WTC11 (cell line): ENCODE results near the gene CXCR5. TPM values are rescaled to one million over a fixed set of nuclear protein-coding genes. Genes with fewer than 3 reads are reported as not detected.
A peak's percentile ranks its signal among the peaks of the same experiment; 100 is the strongest.

Experiments used
- ATAC-seq: fragments of 200-7000 bp; cut with Tn5 transposase; 2 replicates; pipeline ENCODE4 v1.10.0; 2021; ENCODE audit warnings: mild to moderate bottlenecking, moderate library complexity
- CTCF ChIA-PET: fragments of 300-600 bp; sonication (Branson Sonifier 250); formaldehyde crosslinking; loops from one replicate; lab custom pipeline; 2021; ENCODE audit warnings: antibody characterized with exemption; lab: Charles Lee
- POLR2A ChIA-PET: fragments of 350-600 bp; sonication (Branson Sonifier 250); formaldehyde crosslinking; loops from one replicate; lab custom pipeline; 2021; ENCODE audit warnings: antibody characterized with exemption; lab: Charles Lee
- DNase-seq: peaks from one replicate; pipeline ENCODE4 v3.0.0; 2021; ENCODE audit warnings: low spot score
- H3K27ac Mint-ChIP-seq: 2 replicates; pipeline ENCODE4 v1.8.0; 2021; ENCODE audit warnings: mixed read lengths
- H3K27me3 Mint-ChIP-seq: 2 replicates; pipeline ENCODE4 v1.8.0; 2021; ENCODE audit warnings: low read depth, mild to moderate bottlenecking, moderate library complexity, mixed read lengths
- H3K36me3 Mint-ChIP-seq: 2 replicates; pipeline ENCODE4 v1.8.0; 2021; ENCODE audit warnings: mixed read lengths
- H3K4me1 Mint-ChIP-seq: 2 replicates; pipeline ENCODE4 v1.8.0; 2022; ENCODE audit warnings: mixed read lengths
- H3K4me3 Mint-ChIP-seq: 2 replicates; pipeline ENCODE4 v1.8.0; 2021; ENCODE audit warnings: mild to moderate bottlenecking, moderate library complexity, mixed read lengths
- H3K9me3 Mint-ChIP-seq: 2 replicates; pipeline ENCODE4 v1.8.0; 2021; ENCODE audit warnings: mixed read lengths
- ARID4B ChIP-seq: sonication (generic); formaldehyde crosslinking; IDR thresholded peaks from 2 replicates; pipeline ENCODE4 v1.8.0; 2023; ENCODE audit warnings: missing genetic modification reagents, mild to moderate bottlenecking, borderline replicate concordance
- CTCF ChIP-seq: fragments of 200-600 bp; IDR thresholded peaks from 2 replicates; pipeline ENCODE4 v1.8.0; 2022; ENCODE audit warnings: antibody characterized with exemption
- ESRRA ChIP-seq: sonication (generic); formaldehyde crosslinking; IDR thresholded peaks from 2 replicates; pipeline ENCODE4 v1.8.1; 2022; ENCODE audit warnings: mild to moderate bottlenecking, missing genetic modification reagents, borderline replicate concordance
- ETV6 ChIP-seq: sonication (generic); formaldehyde crosslinking; IDR thresholded peaks from 2 replicates; pipeline ENCODE4 v1.8.1; 2022; ENCODE audit warnings: mild to moderate bottlenecking, missing genetic modification reagents
- FOXK1 ChIP-seq: sonication (generic); formaldehyde crosslinking; IDR thresholded peaks from 2 replicates; pipeline ENCODE4 v1.8.0; 2022; ENCODE audit warnings: mild to moderate bottlenecking, moderate library complexity, missing genetic modification reagents
- MAX ChIP-seq: sonication (generic); formaldehyde crosslinking; IDR thresholded peaks from 2 replicates; pipeline ENCODE4 v1.8.0; 2022; ENCODE audit warnings: mild to moderate bottlenecking, missing genetic modification reagents
- NFE2L1 ChIP-seq: sonication (generic); formaldehyde crosslinking; IDR thresholded peaks from 2 replicates; pipeline ENCODE4 v1.8.1; 2023; ENCODE audit warnings: missing genetic modification reagents
- PRDM15 ChIP-seq: sonication (generic); formaldehyde crosslinking; IDR thresholded peaks from 2 replicates; pipeline ENCODE4 v1.8.0; 2022; ENCODE audit warnings: missing genetic modification reagents
- RELA ChIP-seq: sonication (generic); formaldehyde crosslinking; IDR thresholded peaks from 2 replicates; pipeline ENCODE4 v1.8.1; 2022; ENCODE audit warnings: missing genetic modification reagents, mild to moderate bottlenecking, borderline replicate concordance
- SP1 ChIP-seq: sonication (generic); formaldehyde crosslinking; conservative IDR thresholded peaks from 2 replicates; pipeline ENCODE4 v1.8.1; 2022; ENCODE audit warnings: missing genetic modification reagents
- TEAD1 ChIP-seq: sonication (generic); formaldehyde crosslinking; IDR thresholded peaks from 2 replicates; pipeline ENCODE4 v1.8.0; 2022; ENCODE audit warnings: mild to moderate bottlenecking, missing genetic modification reagents
- ZBTB43 ChIP-seq: sonication (generic); formaldehyde crosslinking; IDR thresholded peaks from 2 replicates; pipeline ENCODE4 v1.8.1; 2023; ENCODE audit warnings: mild to moderate bottlenecking, missing genetic modification reagents
- ZNF121 ChIP-seq: sonication (generic); formaldehyde crosslinking; IDR thresholded peaks from 2 replicates; pipeline ENCODE4 v1.8.0; 2023; ENCODE audit warnings: missing genetic modification reagents
- ZNF423 ChIP-seq: fragments of 250-450 bp; sonication (Bioruptor Pico); IDR thresholded peaks from 2 replicates; pipeline ENCODE4 v2.1.2; 2022; ENCODE audit warnings: mild to moderate bottlenecking, moderate library complexity
- total RNA-seq: library from RNA; stranded (reverse); gene quantifications from 3 replicates; pipeline ENCODE4 v1.2.3, GENCODE V29; 2021

The CXCR5 gene
- total RNA-seq, 1 experiment from 2014 or later = 0.07 TPM

GRCh38 chr11:118929501-118930093 lies 45.9 kb downstream of the CXCR5 start (continued):
- TF ChIP-seq ARID4B = peak; percentile 21; the same call in 1 of the 2 replicates
- TF ChIP-seq NFE2L1 (CRISPR knock-in tag) = no peak
- TF ChIP-seq ESRRA (CRISPR knock-in tag) = no peak
- TF ChIP-seq ZNF423 (CRISPR knock-in tag) = no peak
- TF ChIP-seq, all 79 proteins: peak for 6

GRCh38 chr11:118930094-118930712 lies 46.5 kb downstream of the CXCR5 start:
- H3K27ac Mint-ChIP-seq = peak overlapping the region; percentile 95
- CTCF ChIA-PET = interaction anchor here (0.6 to 3.8 kb wide), 31 partner anchors 10 to 648 kb away, joined by 3 to 34 read pairs (median 4); partner anchors contain the start of genes DDX6 and UPK2
- peak overlapping the region; percentile 86 for H3K4me3 Mint-ChIP-seq
- peak; percentile 97 for DNase-seq
- TF ChIP-seq TEAD1 (CRISPR knock-in tag) (peak; percentile 42; the same call in 1 of the 2 replicates), SP1 (peak; percentile 94), ETV6 (CRISPR knock-in tag) (peak; percentile 96), RELA (CRISPR knock-in tag) (no peak), ZBTB43 (no peak), PRDM15 (0 out of 2 replicates have a peak, but pooled peaks have one; percentile 10), CTCF (peak; percentile 92), ZNF121 (CRISPR knock-in tag) (0 out of 2 replicates have a peak, but pooled peaks have one; percentile 17), MAX (CRISPR knock-in tag) (peak; percentile 59; the same call in 1 of the 2 replicates), FOXK1 (CRISPR knock-in tag) (peak; percentile 70; the same call in 1 of the 2 replicates)
- peaks cover 34% of the 10 kb centered on the region for H3K4me1 Mint-ChIP-seq
- peak; percentile 68 for ATAC-seq
- H3K36me3 Mint-ChIP-seq = no peaks in the 10 kb centered on the region
- H3K27me3 Mint-ChIP-seq = peaks cover 24% of the 10 kb centered on the region
- no peaks in the 10 kb centered on the region for H3K9me3 Mint-ChIP-seq
- POLR2A ChIA-PET = interaction anchor here (0.5 to 3.8 kb wide), 8 partner anchors 19 to 692 kb away, joined by 3 to 76 read pairs (median 5); partner anchors contain the start of gene UPK2
